ENCODE measurements around the gene AAGAB.
"Not testable (repeated sequence)": the region's sequence is repeated elsewhere in the genome, so short reads cannot be mapped to it uniquely, and the experiment has no call there.

The AAGAB gene

DNA sequence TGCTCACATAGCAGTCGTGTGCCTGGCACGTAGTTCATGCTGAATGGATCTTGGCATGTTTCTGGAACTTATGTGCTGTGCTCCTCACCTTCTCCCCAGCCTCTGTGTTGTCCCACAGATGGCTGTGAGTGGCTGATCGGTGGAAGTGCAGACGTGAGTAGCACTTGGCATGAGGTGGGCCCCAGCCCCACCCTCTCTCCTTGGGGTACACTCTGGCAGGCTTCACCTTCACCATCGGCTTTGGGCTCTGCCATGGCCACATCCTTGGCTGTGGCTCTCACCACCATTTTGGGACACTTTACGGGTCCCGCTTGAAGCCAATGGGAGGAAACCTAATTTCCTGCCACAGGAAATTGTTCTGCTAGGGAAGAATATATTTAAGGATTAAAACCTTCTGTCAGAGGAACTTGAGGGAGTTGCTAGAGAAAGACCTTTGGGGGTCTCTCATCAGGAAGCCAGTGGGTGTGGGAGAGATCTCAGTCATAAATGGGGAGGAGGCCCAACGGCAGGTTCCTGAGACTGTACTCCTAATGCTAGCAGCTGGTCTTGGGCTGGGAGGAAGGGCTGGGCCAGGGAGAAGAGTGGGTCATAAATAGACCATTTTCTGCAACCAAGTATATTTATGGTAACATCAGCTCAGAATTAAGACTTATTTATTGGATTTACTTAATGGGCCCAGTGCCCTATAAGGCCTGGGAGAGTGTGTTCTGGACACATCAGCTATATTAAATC lies 96.8 kb downstream of the AAGAB start:
- no peak for DNase-seq (ENCODE audit: extremely low spot score, insufficient read length, low read depth)
- FAIRE-seq = no peak

DNA sequence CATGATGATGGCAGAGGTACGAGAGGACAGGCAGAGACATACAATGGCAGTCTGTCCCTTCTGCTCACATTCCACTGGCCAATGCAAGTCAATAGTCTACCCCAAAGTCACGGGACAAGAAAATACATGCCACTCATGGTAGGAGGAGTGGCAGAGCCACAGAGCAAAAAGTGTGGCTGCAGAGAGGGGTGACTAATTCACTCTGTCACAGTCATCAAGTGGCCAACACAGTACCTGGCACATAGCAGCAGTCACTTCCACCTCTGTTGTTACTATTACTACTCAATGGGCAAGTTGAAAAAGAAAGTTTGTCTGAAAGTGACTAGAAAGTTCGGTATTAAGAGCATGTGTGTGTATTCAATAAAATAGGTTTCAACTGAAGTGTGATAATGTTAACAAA lies 97.6 kb downstream of the AAGAB start:
- FAIRE-seq (no peak), DNase-seq (ENCODE audit: extremely low spot score, insufficient read length, low read depth) (no peak)

DNA sequence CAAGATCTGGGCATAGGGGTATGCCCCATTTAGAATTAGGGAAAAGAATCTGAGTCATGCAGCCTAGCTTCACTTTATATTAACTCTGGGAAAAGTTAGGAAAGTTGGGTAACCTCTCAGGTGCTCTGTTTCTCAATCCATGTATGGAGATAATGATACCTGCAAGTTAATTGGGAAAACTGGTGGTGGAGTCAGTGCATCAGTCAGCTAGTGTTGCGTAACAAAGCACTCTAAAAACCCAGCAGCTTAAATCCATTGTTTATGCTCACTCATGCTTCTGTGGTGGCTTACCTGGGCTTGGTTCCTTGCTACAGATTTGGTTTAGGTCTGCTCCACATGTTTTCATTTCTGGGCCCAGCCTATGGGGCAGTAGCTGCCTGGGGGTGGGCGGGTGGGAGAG lies 98.0 kb downstream of the AAGAB start:
- DNase-seq (ENCODE audit: extremely low spot score, insufficient read length, low read depth) = no peak
- FAIRE-seq = no peak

DNA sequence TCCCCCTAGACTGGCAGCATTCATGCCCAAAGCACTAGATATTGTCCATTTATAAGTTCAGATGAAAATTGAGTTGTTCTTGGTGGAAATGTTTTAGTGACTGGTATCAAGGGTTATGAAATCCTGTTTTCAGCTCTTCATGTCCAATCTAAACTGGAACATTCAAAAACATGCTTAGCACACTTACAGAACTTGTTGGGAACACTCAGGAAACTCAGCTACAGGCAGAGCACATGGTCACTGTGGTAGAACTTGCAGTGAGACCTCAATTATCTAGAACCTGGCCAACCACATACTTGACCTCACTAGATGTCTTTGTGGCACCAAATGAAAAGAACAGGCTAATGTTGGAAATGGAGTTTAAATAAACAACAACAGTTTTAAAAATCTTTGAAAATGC lies 100.2 kb downstream of the AAGAB start:
- no peak for DNase-seq (ENCODE audit: extremely low spot score, insufficient read length, low read depth)
- FAIRE-seq = no peak

DNA sequence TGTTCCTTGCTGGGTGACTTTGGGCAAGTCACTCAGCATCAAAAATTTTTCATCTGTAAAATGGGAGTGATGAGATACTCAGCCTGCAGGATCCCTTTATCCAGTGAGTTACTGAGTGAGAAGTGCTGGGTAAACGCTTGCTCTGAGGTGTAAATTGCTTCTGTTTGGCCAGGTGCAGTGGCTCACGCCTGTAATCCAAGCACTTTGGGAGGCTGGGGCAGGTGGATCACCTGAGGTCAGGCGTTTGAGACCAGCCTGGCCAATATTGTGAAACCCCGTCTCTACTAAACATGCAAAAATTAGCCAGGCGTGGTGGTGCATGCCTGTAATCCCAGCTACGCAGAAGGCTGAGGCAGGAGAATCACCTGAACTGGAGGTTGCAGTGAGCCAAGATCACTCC lies 101.4 kb downstream of the AAGAB start:
- not testable (repeated sequence) for DNase-seq (ENCODE audit: extremely low spot score, insufficient read length, low read depth); FAIRE-seq

GRCh38 chr15:67152429-67152828 lies 102.0 kb downstream of the AAGAB start:
- no peak for FAIRE-seq
- no peak for DNase-seq (ENCODE audit: extremely low spot score, insufficient read length, low read depth)

Measured in GM18507 (cell line).